Activated CD4-positive, alpha-beta T cell treated with anti-CD3 and anti-CD28 coated beads for 36 hours (primary cell): ENCODE results near the gene SORT1. TPM values are rescaled to one million over a fixed set of nuclear protein-coding genes. Genes with fewer than 3 reads are reported as not detected.
"Not testable (repeated sequence)": the region's sequence is repeated elsewhere in the genome, so short reads cannot be mapped to it uniquely, and the experiment has no call there.

Experiments
- ATAC-seq: fragments of 200-7000 bp; cut with Tn5 transposase; one replicate; pipeline ENCODE4 v1.10.0; 2021; ENCODE audit warnings: mild to moderate bottlenecking, moderate library complexity
- CTCF ChIA-PET: fragments of 350-600 bp; sonication (Branson Sonifier 250); formaldehyde crosslinking; loops from one replicate; lab custom pipeline; 2021; ENCODE audit warnings: antibody characterized with exemption; lab: Charles Lee
- POLR2A ChIA-PET: fragments of 350-600 bp; sonication (Branson Sonifier 250); formaldehyde crosslinking; loops from one replicate; lab custom pipeline; 2021; ENCODE audit warnings: antibody characterized with exemption, inconsistent platforms; lab: Charles Lee
- DNase-seq: peaks from one replicate; pipeline ENCODE4 v3.0.0-alpha.2; 2020
- H3K27ac Mint-ChIP-seq: one replicate; pipeline ENCODE4 v1.8.0; 2021; ENCODE audit warnings: mixed read lengths
- H3K27me3 Mint-ChIP-seq: one replicate; pipeline ENCODE4 v1.8.0; 2021; ENCODE audit warnings: mixed read lengths
- H3K36me3 Mint-ChIP-seq: one replicate; pipeline ENCODE4 v1.8.0; 2021; ENCODE audit warnings: low read depth, mixed read lengths
- H3K4me1 Mint-ChIP-seq: one replicate; pipeline ENCODE4 v1.8.0; 2021; ENCODE audit warnings: mixed read lengths
- H3K4me3 Mint-ChIP-seq: one replicate; pipeline ENCODE4 v1.8.0; 2021; ENCODE audit warnings: mild to moderate bottlenecking, moderate library complexity, mixed read lengths
- H3K9me3 Mint-ChIP-seq: one replicate; pipeline ENCODE4 v1.8.0; 2021; ENCODE audit warnings: low read depth, mixed read lengths
- intact Hi-C, 2 experiments: fragments of 100-400 bp; cut with DNase I in 1 of 2; cut with micrococcal nuclease in 1 of 2; formaldehyde crosslinking; loops; one replicate each; pipeline versions ENCODE4 v1.14.2 to v1.15.1; 2022 to 2024; cut with DNase I, micrococcal nuclease
- total RNA-seq, 2 experiments: library from RNA; stranded (reverse); gene quantifications; one replicate each; pipeline ENCODE4 v1.2.3, GENCODE V29; 2021

The SORT1 gene
- total RNA-seq, 2 experiments from 2014 or later: 0.39 to 0.55 TPM

- intact Hi-C loops: no loop called here
- Mint-ChIP-seq H3K27me3 (no peaks in the 10 kb centered on the region), H3K27ac (no peak overlapping the region), H3K9me3 (no peaks in the 10 kb centered on the region), H3K4me1 (peaks cover 8% of the 10 kb centered on the region), H3K36me3 (no peaks in the 10 kb centered on the region), H3K4me3 (no peak overlapping the region)
- ATAC-seq (no peak), DNase-seq (no peak)
- ChIA-PET CTCF (interaction anchor here (0.6 to 1.3 kb wide), 3 partner anchors 11 to 133 kb away, joined by 3 to 5 read pairs (median 3); no protein-coding TSS in a partner anchor), POLR2A (no interaction called here)
These were observed 17.8 kb downstream of the SORT1 start for GRCh38 chr1:109379907-109380306.

DNA sequence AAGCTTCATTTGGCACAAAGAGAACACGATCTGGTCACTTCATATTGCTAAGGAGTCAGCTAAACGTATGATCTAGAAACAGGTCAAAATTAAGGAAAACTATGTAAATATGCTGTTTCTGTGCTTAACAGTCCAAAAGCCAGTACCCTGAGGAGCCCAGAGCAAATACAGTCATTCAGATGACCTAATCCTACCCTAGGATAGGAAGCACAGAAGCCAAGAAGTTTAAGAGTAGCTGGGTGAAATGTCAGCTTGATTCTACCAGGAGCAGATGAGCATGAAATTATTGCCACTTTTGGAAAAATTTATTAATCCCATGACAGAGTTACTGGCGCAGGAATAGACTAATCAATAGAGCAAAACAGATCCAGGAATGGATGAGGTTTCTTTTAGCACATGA, 18.3 kb downstream of the SORT1 start:
- intact Hi-C loops: no loop called here
- no peak for ATAC-seq
- ChIA-PET POLR2A (no interaction called here), CTCF (interaction anchor here (0.6 to 1.3 kb wide), 3 partner anchors 11 to 107 kb away, joined by 3 to 5 read pairs (median 3); no protein-coding TSS in a partner anchor)
- DNase-seq: no peak
- H3K4me3 Mint-ChIP-seq: no peak overlapping the region
- no peak overlapping the region for H3K27ac Mint-ChIP-seq
- H3K4me1 Mint-ChIP-seq: peaks cover 10% of the 10 kb centered on the region
- H3K27me3 Mint-ChIP-seq: no peaks in the 10 kb centered on the region
- H3K9me3 Mint-ChIP-seq: no peaks in the 10 kb centered on the region
- H3K36me3 Mint-ChIP-seq: no peaks in the 10 kb centered on the region

DNA sequence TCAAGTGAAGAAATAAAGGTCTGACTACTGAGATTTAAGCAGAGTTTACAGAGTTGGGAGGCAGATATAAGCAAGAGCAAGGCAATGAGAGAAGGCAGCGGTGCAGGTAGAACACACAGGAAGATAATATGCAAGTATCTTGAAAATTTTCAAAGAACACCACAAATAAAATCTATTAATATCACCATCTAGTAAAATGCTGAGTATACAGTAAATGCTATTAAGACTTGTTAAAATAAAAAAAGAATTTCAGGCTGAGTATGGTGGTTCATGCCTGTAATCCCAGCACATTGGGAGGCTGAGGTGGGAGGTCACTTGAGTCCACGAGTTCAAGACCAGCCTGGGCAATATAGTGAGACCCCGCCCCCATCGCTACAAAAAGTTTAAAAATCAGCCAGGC, 20.0 kb downstream of the SORT1 start:
- no peak overlapping the region for H3K27ac Mint-ChIP-seq
- POLR2A ChIA-PET: no interaction called here
- intact Hi-C loops: no loop called here
- H3K4me3 Mint-ChIP-seq: no peak overlapping the region
- H3K9me3 Mint-ChIP-seq: no peaks in the 10 kb centered on the region
- DNase-seq (no peak), ATAC-seq (no peak)
- no peaks in the 10 kb centered on the region for H3K27me3 Mint-ChIP-seq
- CTCF ChIA-PET: interaction anchor here (0.6 to 0.7 kb wide), 3 partner anchors 8 to 397 kb away, joined by 3 read pairs; no protein-coding TSS in a partner anchor
- H3K4me1 Mint-ChIP-seq: peaks cover 10% of the 10 kb centered on the region
- no peaks in the 10 kb centered on the region for H3K36me3 Mint-ChIP-seq

DNA sequence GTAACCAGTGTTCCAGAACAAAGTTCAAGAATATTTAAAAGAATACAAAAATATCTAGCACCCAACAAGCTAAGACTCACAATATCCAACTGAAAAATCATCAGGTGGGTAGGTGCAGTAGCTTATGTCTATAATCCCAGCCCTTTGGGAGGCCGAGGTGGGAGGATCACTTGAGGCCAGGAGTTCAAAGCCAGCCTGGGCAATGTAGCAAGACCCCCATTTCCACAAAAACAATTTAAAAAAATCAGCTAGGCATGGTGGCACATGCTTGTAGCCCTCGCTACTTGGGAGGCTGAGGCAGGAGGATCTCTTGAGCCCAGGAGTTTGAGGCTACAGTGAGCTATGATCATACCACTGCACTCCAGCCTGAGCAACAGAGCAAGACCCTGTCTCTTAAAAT, 24.0 kb downstream of the SORT1 start:
- H3K27me3 Mint-ChIP-seq, H3K27ac Mint-ChIP-seq, H3K4me3 Mint-ChIP-seq, intact Hi-C loops, DNase-seq, ATAC-seq, POLR2A ChIA-PET, H3K36me3 Mint-ChIP-seq, H3K9me3 Mint-ChIP-seq: not testable (repeated sequence)
- H3K4me1 Mint-ChIP-seq: peaks cover 21% of the 10 kb centered on the region
- CTCF ChIA-PET: interaction anchor here (0.6 to 1.3 kb wide), 2 partner anchors 96 to 750 kb away, joined by 4 to 5 read pairs; no protein-coding TSS in a partner anchor

GRCh38 chr1:109373126-109373525, 24.6 kb downstream of the SORT1 start:
- ChIA-PET CTCF (interaction anchor here (0.6 kb wide), 1 partner anchor 124 kb away, joined by 3 read pairs; no protein-coding TSS in a partner anchor), POLR2A (no interaction called here)
- Mint-ChIP-seq H3K9me3 (no peaks in the 10 kb centered on the region), H3K27me3 (peaks cover 10% of the 10 kb centered on the region), H3K36me3 (no peaks in the 10 kb centered on the region), H3K4me3 (no peak overlapping the region), H3K4me1 (peaks cover 21% of the 10 kb centered on the region), H3K27ac (no peak overlapping the region)
- intact Hi-C loops: no loop called here
- DNase-seq (no peak), ATAC-seq (no peak)

- peaks cover 21% of the 10 kb centered on the region for H3K4me1 Mint-ChIP-seq
- CTCF ChIA-PET: no interaction called here
- intact Hi-C loops: no loop called here
These were observed 25.4 kb downstream of the SORT1 start for GRCh38 chr1:109372281-109372680.

DNA sequence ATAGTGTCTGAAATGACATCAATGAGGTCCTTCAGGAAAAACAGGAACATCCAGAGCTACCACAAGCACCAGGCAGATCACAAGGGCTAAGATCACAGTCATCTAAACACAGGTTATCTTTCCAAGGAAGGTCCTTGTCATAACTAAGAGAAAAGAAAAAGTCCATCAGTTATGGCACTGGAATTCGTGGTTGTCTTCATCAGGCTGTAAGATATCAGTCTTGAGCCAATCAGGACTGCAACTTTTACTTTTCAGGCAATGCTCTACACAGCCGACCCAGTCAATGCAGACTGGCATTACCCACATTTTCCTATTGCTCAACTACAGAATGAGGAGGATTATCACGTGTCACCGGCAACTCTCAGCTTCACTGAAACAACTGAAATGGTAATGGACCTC, 26.4 kb downstream of the SORT1 start:
- peak; percentile 49 for DNase-seq
- H3K4me3 Mint-ChIP-seq: no peak overlapping the region
- peak overlapping the region; percentile 1 for H3K27ac Mint-ChIP-seq

More at GRCh38 chr1:109372281-109372680, 25.4 kb downstream of the SORT1 start:
- DNase-seq: no peak
- POLR2A ChIA-PET: no interaction called here
- H3K4me3 Mint-ChIP-seq: no peak overlapping the region
- no peaks in the 10 kb centered on the region for H3K36me3 Mint-ChIP-seq
- no peaks in the 10 kb centered on the region for H3K9me3 Mint-ChIP-seq
- peaks cover 12% of the 10 kb centered on the region for H3K27me3 Mint-ChIP-seq
- H3K27ac Mint-ChIP-seq: no peak overlapping the region
- no peak for ATAC-seq

DNA sequence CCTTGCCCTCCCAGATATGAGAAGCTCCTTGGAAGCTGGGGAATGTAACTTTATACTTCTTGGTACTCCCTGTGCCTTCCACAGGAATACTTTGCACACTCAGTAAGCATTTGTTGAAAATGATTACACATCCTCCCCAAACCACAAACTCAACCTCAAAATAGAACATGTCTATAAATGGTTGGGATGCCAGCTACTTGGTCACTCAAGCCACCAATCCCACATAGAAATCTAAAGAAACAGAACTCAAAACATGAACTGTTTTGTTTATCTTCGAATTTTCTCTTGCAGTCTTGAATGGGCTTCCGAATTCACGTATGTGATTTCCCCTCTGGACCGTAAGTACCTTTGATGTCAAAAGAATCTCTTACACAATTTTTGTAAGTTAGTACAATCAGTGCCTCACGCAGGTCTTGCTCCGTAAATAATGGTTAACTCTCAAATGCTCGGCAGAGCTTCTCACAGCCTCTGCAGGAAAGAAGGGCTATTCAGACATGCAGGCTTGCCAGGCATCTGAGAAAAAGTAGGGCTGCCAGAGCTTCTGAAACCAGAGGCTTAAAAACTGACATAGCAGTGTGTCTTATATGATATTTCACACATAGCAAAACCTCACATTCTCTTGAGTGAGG, 26.9 kb downstream of the SORT1 start:
- ATAC-seq: peak; percentile 24
- no peak for DNase-seq
- no peaks in the 10 kb centered on the region for H3K36me3 Mint-ChIP-seq
- H3K27ac Mint-ChIP-seq: peak overlapping the region; percentile 1
- peaks cover 20% of the 10 kb centered on the region for H3K4me1 Mint-ChIP-seq
- ChIA-PET POLR2A (no interaction called here), CTCF (interaction anchor here (0.8 to 1.2 kb wide), 3 partner anchors 12 to 74 kb away, joined by 3 read pairs; no protein-coding TSS in a partner anchor)
- H3K9me3 Mint-ChIP-seq: no peaks in the 10 kb centered on the region
- intact Hi-C loops: loop anchor here in 1 of 2 experiments (2.0 kb wide), 1 partner anchor 20 kb away; no protein-coding TSS in a partner anchor
- H3K4me3 Mint-ChIP-seq: no peak overlapping the region
- peaks cover 15% of the 10 kb centered on the region for H3K27me3 Mint-ChIP-seq

More for the DNA sequence above, 26.4 kb downstream of the SORT1 start:
- peaks cover 21% of the 10 kb centered on the region for H3K4me1 Mint-ChIP-seq
- no peaks in the 10 kb centered on the region for H3K36me3 Mint-ChIP-seq
- ATAC-seq: peak; percentile 89
- POLR2A ChIA-PET: no interaction called here
- intact Hi-C loops: loop anchor here in 1 of 2 experiments (2.0 kb wide), 1 partner anchor 19 kb away; no protein-coding TSS in a partner anchor
- H3K27me3 Mint-ChIP-seq: peaks cover 15% of the 10 kb centered on the region
- CTCF ChIA-PET: interaction anchor here (0.7 to 1.2 kb wide), 4 partner anchors 12 to 248 kb away, joined by 3 read pairs; partner anchors contain the start of genes AMPD2 and GNAT2
- no peaks in the 10 kb centered on the region for H3K9me3 Mint-ChIP-seq

GRCh38 chr1:109369167-109369746, 28.5 kb downstream of the SORT1 start:
- H3K27me3 Mint-ChIP-seq: peaks cover 18% of the 10 kb centered on the region
- no peak for ATAC-seq
- peaks cover 11% of the 10 kb centered on the region for H3K4me1 Mint-ChIP-seq
- ChIA-PET CTCF (interaction anchor here (0.6 to 1.0 kb wide), 2 partner anchors 116 to 119 kb away, joined by 3 read pairs; no protein-coding TSS in a partner anchor), POLR2A (no interaction called here)
- H3K4me3 Mint-ChIP-seq: no peak overlapping the region
- no peaks in the 10 kb centered on the region for H3K36me3 Mint-ChIP-seq
- intact Hi-C loops: no loop called here
- H3K27ac Mint-ChIP-seq: no peak overlapping the region
- no peak for DNase-seq
- no peaks in the 10 kb centered on the region for H3K9me3 Mint-ChIP-seq

- Mint-ChIP-seq H3K27ac (no peak overlapping the region), H3K4me3 (no peak overlapping the region), H3K9me3 (no peaks in the 10 kb centered on the region), H3K4me1 (peaks cover 11% of the 10 kb centered on the region), H3K27me3 (peaks cover 22% of the 10 kb centered on the region), H3K36me3 (no peaks in the 10 kb centered on the region)
- ChIA-PET CTCF (interaction anchor here (0.6 to 0.7 kb wide), 2 partner anchors 115 to 302 kb away, joined by 3 read pairs; no protein-coding TSS in a partner anchor), POLR2A (no interaction called here)
- intact Hi-C loops: no loop called here
- DNase-seq: no peak
- no peak for ATAC-seq
These were observed 29.3 kb downstream of the SORT1 start for GRCh38 chr1:109368464-109368863.

DNA sequence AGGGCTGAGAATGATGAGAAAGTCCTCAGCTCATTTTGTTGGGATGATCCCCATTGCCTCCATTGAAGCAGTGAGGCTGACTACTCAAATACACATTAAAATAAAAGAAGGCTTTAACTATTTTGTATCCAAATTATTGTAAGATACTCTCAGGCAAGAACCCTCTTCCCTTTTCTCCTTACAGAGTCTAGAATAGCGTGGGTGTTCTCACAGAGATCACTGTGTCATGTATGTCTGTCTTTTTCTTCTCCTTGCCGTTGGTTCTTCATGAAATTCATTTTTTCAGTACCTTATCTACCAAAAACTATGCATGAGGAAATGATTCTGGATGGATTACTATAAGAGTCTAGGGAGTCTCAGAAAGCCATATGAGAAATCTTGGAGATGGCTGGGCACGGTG, 30.1 kb downstream of the SORT1 start:
- intact Hi-C loops: no loop called here
- ChIA-PET POLR2A (no interaction called here), CTCF (interaction anchor here (0.8 kb wide), 1 partner anchor 30 kb away, joined by 3 read pairs; no protein-coding TSS in a partner anchor)
- peaks cover 24% of the 10 kb centered on the region for H3K27me3 Mint-ChIP-seq
- ATAC-seq (no peak), DNase-seq (no peak)
- H3K27ac Mint-ChIP-seq: no peak overlapping the region
- H3K4me1 Mint-ChIP-seq: peaks cover 11% of the 10 kb centered on the region
- no peaks in the 10 kb centered on the region for H3K9me3 Mint-ChIP-seq
- no peak overlapping the region for H3K4me3 Mint-ChIP-seq
- H3K36me3 Mint-ChIP-seq: no peaks in the 10 kb centered on the region
